GM18517 (cell line): ENCODE data around the gene PACS1.
A peak's percentile ranks its signal among the peaks of the same experiment; 100 is the strongest.
"Not testable (repeated sequence)": the region's sequence is repeated elsewhere in the genome, so short reads cannot be mapped to it uniquely, and the experiment has no call there.

ENCODE experiments used
- ATAC-seq: cut with Tn5 transposase; IDR thresholded peaks from one replicate; pipeline ENCODE4 v1.9.1; 2021; ENCODE audit warnings: mild to moderate bottlenecking, moderate library complexity; ENCODE audit not compliant: unreplicated experiment

The PACS1 gene

GRCh38 chr11:66106786-66107599 lies 36.9 kb downstream of the PACS1 start:
- ATAC-seq: no peak

GRCh38 chr11:66107600-66108510 lies 37.8 kb downstream of the PACS1 start:
- no peak for ATAC-seq

- ATAC-seq: no peak
Measured at GRCh38 chr11:66109294-66109693, 39.2 kb downstream of the PACS1 start.

- no peak for ATAC-seq
Measured at GRCh38 chr11:66111158-66111557, 41.1 kb downstream of the PACS1 start.

GRCh38 chr11:66112041-66112491 lies 42.0 kb downstream of the PACS1 start:
- ATAC-seq: no peak

- ATAC-seq: no peak
Measured at GRCh38 chr11:66112601-66113499, 42.8 kb downstream of the PACS1 start.

GRCh38 chr11:66114957-66115356 lies 44.9 kb downstream of the PACS1 start:
- ATAC-seq: not testable (repeated sequence)

- ATAC-seq: peak; percentile 36
Measured at GRCh38 chr11:66115638-66116301, 45.7 kb downstream of the PACS1 start.

- ATAC-seq: no peak
Measured at GRCh38 chr11:66116576-66117361, 46.7 kb downstream of the PACS1 start.

GRCh38 chr11:66118847-66119246 lies 48.8 kb downstream of the PACS1 start:
- ATAC-seq: no peak

- ATAC-seq: no peak
Measured at GRCh38 chr11:66119348-66120133, 49.5 kb downstream of the PACS1 start.

- no peak for ATAC-seq
Measured at GRCh38 chr11:66121466-66121865, 51.4 kb downstream of the PACS1 start.

- no peak for ATAC-seq
Measured at GRCh38 chr11:66123902-66124301, 53.8 kb downstream of the PACS1 start.

GRCh38 chr11:66124564-66124963 lies 54.5 kb downstream of the PACS1 start:
- ATAC-seq: no peak

GRCh38 chr11:66126064-66126463 lies 56.0 kb downstream of the PACS1 start:
- ATAC-seq: peak; percentile 51

- no peak for ATAC-seq
Measured at GRCh38 chr11:66126808-66127555, 56.9 kb downstream of the PACS1 start.

GRCh38 chr11:66130978-66131377 lies 60.9 kb downstream of the PACS1 start:
- no peak for ATAC-seq
